ENCODE data around the gene FMN1.

- no peak for TF ChIP-seq EZH2 (IDR thresholded peaks at IDR 0.05; ENCODE audit: insufficient read depth, poor library complexity, severe bottlenecking)
- TF ChIP-seq EZH2phosphoT487 (IDR thresholded peaks at IDR 0.05; ENCODE audit: insufficient read depth, low read depth): no peak
These were observed 342.9 kb downstream of the FMN1 start for GRCh38 chr15:32851572-32851971.
